DND-41 (cell line): ENCODE measurements around the gene BMX.

Experiments used
- ATAC-seq: fragments of 200-7000 bp; cut with Tn5 transposase; 3 replicates; pipeline ENCODE4 v1.9.1; 2021; ENCODE audit warnings: low read depth; ENCODE audit not compliant: insufficient read depth
- DNase-seq: peaks from one replicate; pipeline ENCODE4 v3.0.0-alpha.2; 2020
- H2AFZ ChIP-seq: 2 replicates; pipeline ENCODE4 v1.6.0; 2012; ENCODE audit warnings: low read depth, low read length
- H3K27ac ChIP-seq: 2 replicates; pipeline ENCODE4 v1.5.1; 2012; ENCODE audit warnings: low read length, inconsistent platforms
- H3K27me3 ChIP-seq: fragments of 200-600 bp; sonication (generic); 2 replicates; pipeline ENCODE4 v1.6.0; 2012; ENCODE audit warnings: low read length, mild to moderate bottlenecking, inconsistent platforms; ENCODE audit not compliant: insufficient read depth, poor library complexity
- H3K36me3 ChIP-seq: 2 replicates; pipeline ENCODE4 v1.5.1; 2012; ENCODE audit warnings: low read length, inconsistent platforms; ENCODE audit not compliant: insufficient read depth
- H3K4me1 ChIP-seq: 2 replicates; pipeline ENCODE4 v1.5.1; 2012; ENCODE audit warnings: mild to moderate bottlenecking, low read length; ENCODE audit not compliant: insufficient read depth
- H3K4me2 ChIP-seq: 2 replicates; pipeline ENCODE4 v1.6.0; 2012; ENCODE audit warnings: mild to moderate bottlenecking, moderate library complexity, low read length, inconsistent platforms; ENCODE audit not compliant: insufficient read depth
- H3K4me3 ChIP-seq, 2 experiments: fragments of 200-600 bp in 1 of 2; shearing (Covaris generic) in 1 of 2; 2 replicates each; pipeline ENCODE4 v1.5.1; 2012 to 2016; ENCODE audit warnings: inconsistent platforms in 2 of 2, low read length in 2 of 2, mild to moderate bottlenecking in 2 of 2, low read depth in 1 of 2, moderate library complexity in 1 of 2
- H3K79me2 ChIP-seq: 2 replicates; pipeline ENCODE4 v1.6.0; 2012; ENCODE audit warnings: low read length, inconsistent platforms; ENCODE audit not compliant: insufficient read depth
- H3K9ac ChIP-seq: 2 replicates; pipeline ENCODE4 v1.6.0; 2012; ENCODE audit warnings: low read depth, mild to moderate bottlenecking, inconsistent platforms, low read length, moderate library complexity
- H3K9me3 ChIP-seq: 2 replicates; pipeline ENCODE4 v1.5.1; 2012; ENCODE audit warnings: low read length, moderate library complexity, mild to moderate bottlenecking, inconsistent platforms; ENCODE audit not compliant: insufficient read depth, severe bottlenecking
- H4K20me1 ChIP-seq: 2 replicates; pipeline ENCODE4 v1.6.0; 2012; ENCODE audit warnings: low read length; ENCODE audit not compliant: insufficient read depth
- CTCF ChIP-seq: IDR thresholded peaks from 2 replicates; pipeline ENCODE4 v1.5.1; 2012; ENCODE audit warnings: borderline replicate concordance, low read length, moderate library complexity, mild to moderate bottlenecking; ENCODE audit not compliant: poor library complexity, severe bottlenecking; ENCODE audit errors: extremely low read depth
- EZH2 ChIP-seq: IDR thresholded peaks from 3 replicates; pipeline ENCODE4 v1.6.1; 2012; ENCODE audit warnings: borderline replicate concordance, low read depth, mild to moderate bottlenecking, moderate library complexity, low read length, inconsistent platforms; ENCODE audit not compliant: severe bottlenecking

BMX gene

GRCh38 chrX:15499976-15500375 is 631 bp upstream of the BMX start:
- H3K4me3 ChIP-seq = no peak overlapping the region
- no peak overlapping the region for H3K9ac ChIP-seq
- no peak overlapping the region for H2AFZ ChIP-seq
- no peaks in the 10 kb centered on the region for H3K4me1 ChIP-seq
- no peak for ATAC-seq
- no peaks in the 10 kb centered on the region for H3K36me3 ChIP-seq
- H3K9me3 ChIP-seq = no peaks in the 10 kb centered on the region
- H4K20me1 ChIP-seq = no peaks in the 10 kb centered on the region
- no peak for DNase-seq
- TF ChIP-seq CTCF (no peak), EZH2 (no peak)
- no peaks in the 10 kb centered on the region for H3K27me3 ChIP-seq
- no peak overlapping the region for H3K27ac ChIP-seq
- no peak overlapping the region for H3K4me2 ChIP-seq
- no peaks in the 10 kb centered on the region for H3K79me2 ChIP-seq

- H3K4me2 ChIP-seq = no peak overlapping the region
- no peaks in the 10 kb centered on the region for H3K27me3 ChIP-seq
- TF ChIP-seq CTCF (no peak), EZH2 (no peak)
- H3K9ac ChIP-seq = no peak overlapping the region
- ATAC-seq (no peak), DNase-seq (no peak)
- H3K4me1 ChIP-seq = no peaks in the 10 kb centered on the region
- H3K9me3 ChIP-seq = no peaks in the 10 kb centered on the region
- H3K36me3 ChIP-seq = no peaks in the 10 kb centered on the region
- no peaks in the 10 kb centered on the region for H3K79me2 ChIP-seq
- no peak overlapping the region for H2AFZ ChIP-seq
- H3K4me3 ChIP-seq = no peak overlapping the region
- no peaks in the 10 kb centered on the region for H4K20me1 ChIP-seq
- no peak overlapping the region for H3K27ac ChIP-seq
Observed at GRCh38 chrX:15501506-15501905, 899 bp downstream of the BMX start.

GRCh38 chrX:15504661-15505060 is 4.1 kb downstream of the BMX start:
- no peaks in the 10 kb centered on the region for H3K4me1 ChIP-seq
- no peaks in the 10 kb centered on the region for H3K9me3 ChIP-seq
- H4K20me1 ChIP-seq = no peaks in the 10 kb centered on the region
- no peak overlapping the region for H2AFZ ChIP-seq
- no peak overlapping the region for H3K4me3 ChIP-seq
- H3K36me3 ChIP-seq = no peaks in the 10 kb centered on the region
- no peaks in the 10 kb centered on the region for H3K79me2 ChIP-seq
- H3K27me3 ChIP-seq = no peaks in the 10 kb centered on the region
- TF ChIP-seq EZH2 (no peak), CTCF (no peak)
- H3K9ac ChIP-seq = no peak overlapping the region
- no peak for DNase-seq
- H3K27ac ChIP-seq = no peak overlapping the region
- H3K4me2 ChIP-seq = no peak overlapping the region
- ATAC-seq = no peak

GRCh38 chrX:15505101-15505500 is 4.5 kb downstream of the BMX start:
- TF ChIP-seq CTCF (no peak), EZH2 (no peak)
- no peaks in the 10 kb centered on the region for H3K79me2 ChIP-seq
- H2AFZ ChIP-seq = no peak overlapping the region
- no peak for ATAC-seq
- H3K9ac ChIP-seq = no peak overlapping the region
- H3K4me1 ChIP-seq = no peaks in the 10 kb centered on the region
- H3K4me3 ChIP-seq = no peak overlapping the region
- DNase-seq = no peak
- H3K36me3 ChIP-seq = no peaks in the 10 kb centered on the region
- no peak overlapping the region for H3K27ac ChIP-seq
- no peaks in the 10 kb centered on the region for H3K27me3 ChIP-seq
- no peaks in the 10 kb centered on the region for H4K20me1 ChIP-seq
- no peak overlapping the region for H3K4me2 ChIP-seq
- no peaks in the 10 kb centered on the region for H3K9me3 ChIP-seq
